NCI-H1105 treated with DMSO at 0.1 percent for 48 hours (cell line): Measurements from ENCODE around the gene NDRG3.
A peak's percentile ranks its signal among the peaks of the same experiment; 100 is the strongest.

Source experiments
- DNase-seq: peaks from one replicate; lab custom pipeline; 2025; lab: John Stamatoyannopoulos, UW

NDRG3 gene

GRCh38 chr20:36607586-36608387 is 138.1 kb downstream of the NDRG3 start:
- no peak for DNase-seq

DNA sequence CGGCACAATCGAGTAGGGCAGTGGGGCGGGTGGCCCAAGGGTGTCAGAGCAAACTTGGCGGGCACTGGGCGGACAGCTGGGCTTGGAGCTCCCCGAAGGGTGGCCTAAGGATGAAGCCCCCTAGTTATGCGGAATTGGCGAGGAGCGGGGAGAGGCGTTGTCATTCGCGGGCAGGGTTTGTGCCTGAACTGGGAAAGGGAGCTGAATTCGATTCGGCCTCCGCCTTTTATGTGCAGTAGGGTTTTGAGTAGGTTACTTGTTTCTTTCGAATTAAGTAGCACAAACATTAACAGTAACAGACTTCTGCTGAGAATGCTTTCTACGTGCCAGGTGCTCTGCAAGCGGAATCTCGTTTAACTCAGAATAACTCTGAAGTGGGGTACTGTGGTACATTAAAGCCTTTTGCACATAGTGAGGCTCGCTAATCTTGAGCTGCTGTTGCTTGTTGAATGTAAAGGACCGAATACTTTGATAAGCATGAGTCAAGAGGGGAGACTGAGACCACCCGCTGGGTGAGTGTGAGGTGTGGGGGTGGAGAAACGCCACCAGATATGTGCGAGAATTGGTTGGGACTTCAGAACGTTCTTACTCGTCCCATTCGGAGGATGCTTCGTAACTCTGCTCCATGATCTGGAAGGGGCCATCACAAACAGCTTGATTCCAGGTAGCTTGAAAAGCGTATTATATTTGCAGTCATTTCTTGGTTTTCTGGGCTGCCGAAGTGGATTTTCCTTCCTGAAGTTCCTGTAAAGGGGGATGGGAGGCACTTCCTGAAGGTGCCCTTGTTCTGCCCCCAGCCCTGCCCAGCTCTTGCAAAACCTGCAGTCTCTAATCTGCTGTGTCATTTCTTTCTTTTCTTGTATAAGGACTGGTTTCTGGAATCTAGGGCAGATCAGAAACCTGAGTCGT is 139.5 kb downstream of the NDRG3 start:
- no peak for DNase-seq

DNA sequence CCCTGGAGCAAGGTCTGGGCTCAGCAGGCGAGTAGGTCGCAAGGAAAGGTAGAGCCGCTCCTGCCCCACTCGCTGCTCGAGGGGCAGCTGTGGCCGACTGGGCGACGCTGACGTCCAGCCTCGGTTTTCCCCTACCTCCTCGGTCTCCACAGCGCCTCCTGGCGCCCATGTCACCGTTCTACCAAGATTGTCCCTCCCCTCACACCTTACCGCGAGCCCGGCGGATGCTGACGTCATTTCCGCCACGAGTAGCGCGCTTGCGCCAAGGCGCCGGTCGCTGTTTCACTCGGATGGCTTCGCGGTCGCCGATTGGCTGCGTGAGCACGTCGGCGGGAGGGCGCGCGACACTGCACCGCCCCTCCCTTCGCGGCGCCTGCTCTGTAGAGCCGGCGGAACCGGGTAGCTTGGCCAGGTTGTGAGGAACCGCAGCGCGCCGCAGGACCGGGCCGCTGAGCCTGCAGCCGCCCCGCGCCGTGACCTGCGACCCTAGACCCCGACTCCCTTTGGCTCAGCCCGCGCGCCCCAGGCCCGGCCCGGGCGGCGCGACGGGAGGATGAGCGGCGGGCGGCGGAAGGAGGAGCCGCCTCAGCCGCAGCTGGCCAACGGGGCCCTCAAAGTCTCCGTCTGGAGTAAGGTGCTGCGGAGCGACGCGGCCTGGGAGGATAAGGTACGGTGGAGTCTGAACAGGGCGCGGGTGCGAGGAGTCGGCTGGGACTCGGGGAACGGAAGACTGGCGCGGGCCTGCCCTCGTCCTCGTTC is 140.3 kb downstream of the NDRG3 start, which contains the start of gene RAB5IF:
Gene RAB5IF (plus strand): TSS at position 381 of the 759 bp plus-strand sequence. CDS start 173 bp downstream, at position 554.
- DNase-seq: peak; percentile 98

GRCh38 chr20:36604952-36605398 is 140.9 kb downstream of the NDRG3 start:
- no peak for DNase-seq
